Stimulated activated CD8-positive, alpha-beta memory T cell treated with anti-CD3 and anti-CD28 coated beads, Interleukin-15, amount 100 ng/mL, for 4 hours (primary cell): ENCODE measurements around the gene RPL9.
A peak's percentile ranks its signal among the peaks of the same experiment; 100 is the strongest.
"Not testable (repeated sequence)": the region's sequence is repeated elsewhere in the genome, so short reads cannot be mapped to it uniquely, and the experiment has no call there.

Experiments
- DNase-seq, 2 donors: peaks; one replicate each; pipeline ENCODE4 v3.0.0-alpha.2; 2020; ENCODE audit warnings: low read depth in 2 of 2

The RPL9 gene

DNA sequence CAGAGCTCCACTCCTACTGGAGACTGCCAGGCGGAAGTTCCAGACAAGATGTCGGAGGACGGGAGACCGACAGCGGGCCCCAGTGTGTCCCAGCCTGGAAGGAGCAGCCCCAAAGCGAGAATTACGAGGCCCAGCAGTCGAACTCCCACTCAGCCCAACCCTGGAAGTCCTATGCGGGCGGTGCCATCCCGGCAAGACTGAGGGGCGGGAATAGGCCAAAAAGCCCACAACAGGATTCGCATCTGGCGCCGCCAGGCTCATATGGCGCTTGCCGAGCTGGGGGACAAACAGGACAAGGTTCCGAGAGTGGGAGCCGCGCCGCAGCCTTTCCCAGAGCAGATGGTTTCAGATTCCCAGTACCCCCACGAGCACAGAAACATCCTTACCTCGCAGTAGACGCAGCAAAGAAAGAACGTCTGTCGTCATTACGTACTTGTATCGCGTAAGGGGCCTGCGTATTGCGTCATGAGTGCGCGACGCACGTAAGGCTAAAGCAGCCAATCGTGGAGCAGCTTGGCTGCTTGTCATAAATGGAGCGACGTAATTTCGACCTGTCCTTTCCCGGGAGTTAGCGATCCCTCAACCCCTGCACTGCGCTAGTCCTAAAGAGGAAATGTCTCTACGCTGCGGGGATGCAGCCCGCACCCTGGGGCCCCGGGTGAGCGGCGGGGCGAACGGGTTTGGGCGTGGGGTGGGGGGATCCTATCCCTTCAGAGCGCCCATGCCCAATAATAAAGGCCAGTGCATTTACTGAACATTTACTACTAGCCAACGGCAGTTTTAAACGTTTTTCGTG lies at the start of gene RPL9, which contains the start of gene LIAS:
TSS of gene RPL9 (minus strand) at position 418 of the 796 bp plus-strand sequence. CDS start 483 bp downstream, outside the sequence.
TSS of gene LIAS (plus strand) at position 552 of the 796 bp plus-strand sequence. CDS start at position 614, 62 bp downstream.
- DNase-seq, result peak; percentile 82 to 87

DNA sequence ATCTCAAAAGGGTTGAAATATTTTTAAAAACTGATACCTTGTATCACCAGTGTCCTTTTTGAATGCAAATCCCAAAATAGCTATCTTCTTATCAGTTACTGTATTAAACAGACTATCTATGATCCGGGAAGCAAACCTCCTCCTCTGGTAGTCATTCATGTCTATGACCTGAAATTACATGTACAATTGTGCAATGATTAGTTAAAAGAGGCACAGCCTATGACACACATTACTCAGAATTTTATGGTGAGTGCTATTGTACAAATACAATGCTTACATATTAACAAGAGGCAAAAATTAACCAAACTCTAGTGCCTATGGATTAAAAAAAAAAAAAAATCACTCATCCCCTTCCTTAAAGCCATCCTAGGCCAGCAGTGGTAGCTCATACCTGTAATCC lies 46.9 kb upstream of the RPL9 start:
- no peak for DNase-seq

DNA sequence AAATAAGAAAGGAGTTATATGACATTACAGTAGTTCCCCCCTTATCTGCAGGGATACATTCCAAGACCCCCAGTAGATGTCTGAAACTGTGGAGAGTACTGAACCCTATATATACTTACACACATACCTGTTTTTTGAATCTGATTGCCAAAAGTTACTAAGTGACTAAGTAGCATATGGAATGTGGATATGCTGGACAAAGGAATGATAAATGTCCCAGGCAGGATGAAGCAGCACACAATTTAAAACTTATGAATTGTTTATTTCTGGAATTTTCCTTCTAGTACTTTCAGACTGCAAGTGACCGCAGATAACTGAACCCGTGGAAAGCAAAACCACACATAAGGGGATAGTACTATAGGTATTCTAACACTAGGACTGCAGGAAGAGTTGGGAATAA lies 45.8 kb upstream of the RPL9 start:
- DNase-seq, result no peak

DNA sequence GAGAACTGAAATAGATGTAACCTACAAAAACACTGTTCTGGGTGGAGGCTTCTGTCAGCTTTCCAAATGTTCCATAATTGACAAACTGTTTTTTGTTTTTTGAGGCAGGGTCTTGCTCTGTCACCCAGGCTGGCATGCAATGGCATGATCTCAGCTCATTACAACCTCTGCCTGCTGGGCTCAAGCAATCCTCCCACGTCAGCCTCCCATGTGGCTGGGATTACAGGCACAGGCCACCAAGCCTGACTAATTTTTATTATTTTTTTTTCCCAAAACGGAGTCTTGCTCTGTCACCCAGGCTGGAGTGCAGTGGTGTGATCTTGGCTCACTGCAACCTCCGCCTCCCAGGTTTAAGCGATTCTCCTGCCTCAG lies 43.9 kb upstream of the RPL9 start:
- DNase-seq, result not testable (repeated sequence)

DNA sequence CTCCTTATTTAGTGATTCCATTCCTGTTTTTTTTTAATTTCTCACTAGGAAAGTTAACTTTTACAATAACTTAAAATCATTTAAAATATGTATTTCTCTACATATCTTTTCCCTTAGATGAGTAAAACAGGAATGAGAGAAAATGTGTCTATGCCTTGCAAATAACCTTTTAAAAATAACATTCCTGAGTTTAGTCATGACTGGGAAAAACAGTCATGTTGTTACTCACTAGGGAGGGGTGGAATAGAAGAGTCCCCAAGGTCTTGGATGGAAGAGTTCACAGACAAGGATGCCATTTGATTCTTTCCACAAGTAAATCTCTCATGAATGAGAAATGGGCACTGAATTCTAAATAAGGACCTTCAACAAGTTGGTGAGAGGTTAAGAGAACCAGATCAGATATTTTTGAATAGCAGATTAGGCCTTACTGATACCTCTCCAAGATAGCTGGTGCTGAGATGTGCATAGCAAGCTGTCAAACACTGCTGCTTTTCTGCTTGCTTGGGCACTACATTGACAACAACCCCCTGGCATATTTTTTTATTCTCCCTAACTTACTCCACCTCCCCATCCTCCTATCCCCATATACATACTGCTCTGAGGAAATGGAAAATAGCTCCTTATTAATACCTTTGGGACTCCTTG lies 43.4 kb upstream of the RPL9 start:
- no peak for DNase-seq

DNA sequence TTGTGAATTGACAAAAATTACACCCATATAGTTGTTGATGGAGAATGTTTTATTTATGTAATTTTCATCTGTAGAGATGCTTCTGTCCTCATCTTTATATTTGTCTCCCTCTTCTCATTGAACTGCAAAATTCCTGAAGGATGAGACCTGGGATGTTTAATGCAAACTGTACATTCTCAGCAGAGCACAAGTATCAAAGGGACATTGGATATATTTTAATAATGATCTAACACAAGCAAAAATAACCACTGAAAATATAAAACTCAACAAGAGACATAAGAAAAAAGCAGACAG lies 40.0 kb upstream of the RPL9 start:
- DNase-seq, result no peak

DNA sequence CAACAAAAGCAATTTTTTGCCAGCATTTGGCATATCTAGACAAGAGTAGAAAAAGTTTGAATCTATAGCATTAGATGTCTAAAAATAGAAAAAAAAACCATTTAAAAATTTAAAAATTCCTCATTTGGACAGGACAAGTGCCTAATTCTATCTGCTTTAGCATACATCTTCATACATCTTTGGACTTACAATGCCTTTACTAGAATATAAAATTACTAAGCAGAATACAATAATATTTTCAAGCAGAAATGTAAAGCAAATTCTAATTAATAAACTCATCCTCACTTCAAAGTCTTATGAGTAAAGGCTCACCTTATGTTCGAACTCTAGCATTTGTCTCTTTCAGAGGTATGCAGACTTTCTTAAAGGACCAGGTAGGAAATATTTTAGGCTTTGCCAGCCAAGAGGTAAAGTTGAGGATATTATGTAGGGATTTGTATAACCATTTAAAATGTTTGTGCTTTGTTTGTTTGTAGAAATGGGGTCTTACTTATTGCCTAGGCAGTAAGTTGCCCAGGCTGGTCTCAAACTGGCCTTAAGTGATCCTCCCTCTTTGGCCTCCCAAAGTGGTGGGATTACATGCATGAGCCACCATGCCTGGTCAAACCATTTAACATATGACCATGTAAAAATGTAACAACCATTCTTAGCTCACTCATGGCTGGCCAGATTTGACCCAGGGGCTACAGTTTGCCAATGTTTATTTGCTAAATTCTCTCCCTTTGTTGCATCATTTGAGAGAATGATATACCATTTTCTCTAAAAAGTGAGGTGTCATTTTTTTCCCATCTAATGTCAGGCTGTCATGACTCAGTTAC lies 39.4 kb upstream of the RPL9 start:
- DNase-seq, result no peak

DNA sequence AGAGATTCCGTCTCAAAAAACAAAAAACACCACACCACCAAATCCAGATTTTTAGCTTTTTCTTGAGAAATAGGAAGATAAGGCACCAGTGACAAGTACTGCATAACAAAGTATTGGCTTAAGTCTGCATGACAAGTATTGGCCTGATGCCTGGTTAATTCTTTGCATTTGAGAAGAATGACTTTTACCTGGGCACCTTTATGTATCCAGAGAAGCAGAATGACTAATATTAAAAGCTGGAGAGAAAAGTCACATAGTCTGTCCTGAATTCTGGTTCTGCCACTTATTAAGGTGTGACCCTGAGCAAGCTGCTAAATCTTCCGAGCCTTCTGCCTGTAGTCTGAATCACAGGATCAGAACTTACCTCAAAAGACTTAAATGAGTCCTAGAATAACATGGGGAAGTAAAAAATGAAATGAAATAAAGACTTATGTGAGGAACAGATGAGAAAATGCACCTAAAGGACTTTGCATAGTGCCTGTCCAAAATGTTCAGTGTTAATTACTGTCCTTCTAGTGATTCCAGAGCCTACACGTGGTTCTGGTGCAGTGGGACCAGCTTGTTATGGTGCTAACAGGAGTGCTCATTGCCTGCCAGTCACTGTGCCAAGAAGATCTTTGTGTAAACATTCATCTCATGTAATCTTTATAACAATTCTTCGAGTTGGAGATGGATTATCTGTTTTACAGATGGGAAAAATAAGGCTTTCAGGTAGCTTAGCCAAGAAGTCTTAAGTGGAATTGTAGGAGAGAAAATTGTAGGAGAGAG lies 36.9 kb upstream of the RPL9 start:
- no peak for DNase-seq

DNA sequence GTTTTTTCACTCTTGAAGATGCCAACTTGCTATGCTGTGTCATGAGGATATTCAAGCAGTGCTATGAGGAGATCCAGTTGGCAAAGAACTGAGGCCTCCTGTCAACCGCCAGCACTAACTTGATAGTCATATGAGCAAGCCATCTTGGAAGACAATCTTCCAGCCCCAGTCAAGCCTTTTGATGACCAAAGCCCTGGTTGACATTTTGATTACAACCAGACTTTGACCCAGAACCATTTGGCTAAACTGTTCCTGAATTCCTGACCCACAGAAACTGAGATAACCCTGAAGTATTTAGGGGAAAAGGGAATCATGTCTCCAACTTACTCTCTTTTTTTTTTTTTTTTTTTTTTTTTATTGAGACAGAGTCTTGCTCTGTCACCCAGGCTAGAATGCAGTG lies 35.6 kb upstream of the RPL9 start:
- no peak for DNase-seq

DNA sequence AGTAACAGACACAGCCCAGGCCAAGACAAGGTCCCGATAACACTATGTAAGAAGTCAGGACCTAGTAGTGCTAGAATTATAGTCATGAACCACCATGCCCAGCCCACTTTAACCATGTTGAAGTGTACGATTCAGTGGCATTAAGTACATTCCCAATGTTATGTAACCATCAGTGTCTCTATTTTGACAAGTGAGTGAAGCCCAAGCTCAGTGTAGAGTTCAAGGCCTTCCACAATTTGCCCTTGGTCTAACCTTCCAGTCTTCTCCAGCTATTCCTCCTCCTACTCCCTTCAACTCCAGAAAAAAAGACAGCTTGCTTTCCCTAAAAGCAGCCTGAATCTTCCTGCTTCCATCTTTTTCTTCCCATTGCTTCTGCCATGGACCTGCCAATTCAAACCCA lies 31.6 kb upstream of the RPL9 start:
- no peak for DNase-seq

DNA sequence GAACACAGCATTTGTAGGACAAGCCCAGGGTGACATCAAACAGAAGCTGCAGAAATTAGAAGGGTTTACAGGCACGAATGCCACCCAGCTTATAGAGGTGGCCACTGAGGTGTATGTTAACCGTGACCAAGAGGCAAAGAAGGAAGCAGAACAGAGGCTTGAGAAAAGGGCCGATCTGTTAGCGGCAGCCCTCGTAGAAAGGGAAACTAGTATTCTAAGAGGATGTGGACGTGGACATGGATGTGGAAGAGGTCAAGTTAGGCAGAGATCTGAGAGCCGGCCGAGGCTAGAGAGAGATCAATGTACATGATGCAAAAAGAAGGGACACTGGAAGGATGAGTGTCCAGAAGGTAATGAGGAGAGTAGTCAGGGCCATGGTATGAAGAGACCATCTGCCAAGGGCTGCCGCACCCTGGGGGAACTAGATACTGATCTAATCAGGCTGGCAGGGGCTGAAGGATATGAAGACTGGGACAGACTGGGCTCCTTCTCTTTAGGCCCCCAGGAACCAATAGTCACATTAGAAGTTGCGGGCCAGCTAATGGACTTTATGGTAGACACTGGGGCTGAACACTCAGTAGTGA lies 27.6 kb upstream of the RPL9 start:
- no peak for DNase-seq

DNA sequence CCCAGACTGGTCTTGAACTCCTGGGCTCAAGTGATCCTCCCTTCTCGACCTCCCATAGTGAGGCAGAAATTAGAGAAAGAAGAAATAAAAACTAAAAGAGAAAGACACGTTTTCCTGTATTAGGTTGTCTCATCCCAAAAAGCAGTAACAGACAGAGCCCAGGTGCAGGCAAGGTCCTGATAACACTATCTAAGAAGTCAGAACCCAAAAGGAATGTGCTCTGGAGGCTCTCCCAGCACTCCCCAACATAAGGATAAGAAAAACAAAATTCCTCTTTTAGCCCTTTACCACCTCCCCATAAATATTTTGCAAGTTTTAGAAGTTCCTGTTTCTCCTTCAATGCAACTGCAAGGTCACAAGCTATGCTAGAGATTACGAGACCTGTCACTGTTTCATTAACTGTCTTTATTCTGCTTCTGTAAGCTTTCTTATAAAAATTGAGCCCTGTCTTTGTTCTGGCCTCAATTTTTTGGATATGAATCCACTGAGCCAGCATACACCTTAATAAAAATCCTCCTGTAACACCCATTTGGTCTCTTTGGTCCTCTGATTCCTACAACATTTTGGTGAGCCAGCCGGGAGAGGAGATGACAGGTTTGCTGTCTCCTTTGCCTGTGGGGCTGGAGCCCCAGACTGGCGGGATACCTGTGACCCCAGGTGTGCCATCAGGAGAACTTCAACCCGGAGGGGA lies 26.0 kb upstream of the RPL9 start:
- DNase-seq, result no peak

DNA sequence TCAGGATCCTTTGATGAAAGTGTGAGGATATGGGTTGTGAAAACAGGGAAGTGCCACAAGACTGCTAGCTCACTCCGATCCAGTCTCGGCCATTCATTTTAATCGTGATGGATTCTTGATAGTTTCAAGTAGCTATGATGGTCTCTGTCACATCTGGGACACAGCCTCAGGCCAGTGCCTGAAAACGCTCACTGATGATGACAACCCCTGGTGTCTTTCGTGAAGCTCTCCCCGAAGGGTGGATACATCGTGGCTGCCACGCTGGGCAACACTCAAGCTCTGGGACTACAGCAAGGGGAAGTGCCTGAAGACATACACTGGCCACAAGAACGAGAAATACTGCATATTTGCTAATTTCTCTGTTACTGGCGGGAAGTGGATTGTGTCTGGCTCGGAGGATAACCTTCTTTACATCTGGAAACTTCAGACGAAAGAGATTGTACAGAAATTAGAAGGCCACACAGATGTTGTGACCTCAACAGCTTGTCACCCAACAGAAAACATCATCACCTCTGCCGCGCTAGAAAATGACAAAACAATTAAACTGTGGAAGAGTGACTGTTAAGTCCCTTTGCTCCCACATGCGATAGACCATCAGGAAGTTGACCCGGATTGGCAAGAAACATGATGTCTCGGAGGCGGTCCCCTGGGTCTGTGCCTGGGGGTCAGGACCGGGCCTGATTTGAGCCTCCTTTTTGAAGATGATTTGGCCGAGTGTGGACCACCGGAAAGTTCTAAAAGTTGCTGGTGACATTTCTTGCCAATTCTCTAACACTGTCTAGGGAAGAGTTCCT lies 22.4 kb upstream of the RPL9 start:
- DNase-seq, result no peak

DNA sequence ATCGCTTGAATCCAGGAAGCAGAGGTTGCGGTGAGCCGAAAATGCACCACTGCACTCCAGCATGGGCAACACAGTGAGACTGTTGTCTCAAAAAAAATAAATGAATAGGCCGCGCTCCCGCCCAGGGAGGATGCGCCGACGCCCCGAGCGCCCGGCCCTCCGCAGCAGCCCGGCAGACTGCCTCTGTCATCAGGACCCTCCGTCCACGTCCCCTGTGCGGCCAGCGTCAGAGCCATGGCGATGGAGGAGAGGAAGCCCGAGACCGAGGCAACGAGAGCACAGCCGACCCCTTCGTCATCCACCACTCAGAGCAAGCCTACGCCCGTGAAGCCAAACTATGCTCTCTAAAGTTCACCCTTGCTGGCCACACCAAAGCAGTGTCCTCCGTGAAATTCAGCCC lies 21.5 kb upstream of the RPL9 start:
- no peak for DNase-seq

DNA sequence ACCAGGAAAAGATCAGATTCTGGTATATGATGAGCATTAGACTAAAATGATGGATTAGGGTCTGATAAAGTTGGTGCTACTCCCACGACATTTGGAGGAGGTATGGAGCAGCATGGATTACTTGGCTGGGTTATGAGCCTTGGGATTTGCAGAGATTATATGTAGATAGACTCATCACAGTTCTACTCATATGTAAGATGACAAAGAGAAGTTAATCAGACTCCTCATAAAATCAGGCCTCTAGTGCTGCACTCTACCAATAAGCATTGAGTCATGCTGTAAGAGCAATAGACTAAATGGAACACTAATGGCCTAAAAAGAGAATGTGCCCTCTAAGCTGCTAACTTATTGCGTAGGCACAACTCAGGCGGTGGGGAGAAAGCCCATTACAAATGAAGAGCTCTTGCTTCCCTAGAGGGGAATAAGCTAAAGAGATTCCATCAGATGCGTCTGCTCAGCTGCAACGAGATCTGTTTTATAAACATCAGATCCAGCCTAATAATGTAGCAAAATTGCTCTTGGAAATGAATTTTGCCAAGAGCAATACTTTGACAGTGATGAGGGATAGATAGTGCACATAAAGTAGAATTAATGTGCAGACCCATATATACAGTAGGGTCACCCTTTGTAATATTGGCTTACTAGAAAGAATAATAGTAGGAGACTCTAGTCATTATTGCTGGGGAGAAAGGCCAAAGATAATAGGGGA lies 17.6 kb upstream of the RPL9 start:
- DNase-seq, result no peak

DNA sequence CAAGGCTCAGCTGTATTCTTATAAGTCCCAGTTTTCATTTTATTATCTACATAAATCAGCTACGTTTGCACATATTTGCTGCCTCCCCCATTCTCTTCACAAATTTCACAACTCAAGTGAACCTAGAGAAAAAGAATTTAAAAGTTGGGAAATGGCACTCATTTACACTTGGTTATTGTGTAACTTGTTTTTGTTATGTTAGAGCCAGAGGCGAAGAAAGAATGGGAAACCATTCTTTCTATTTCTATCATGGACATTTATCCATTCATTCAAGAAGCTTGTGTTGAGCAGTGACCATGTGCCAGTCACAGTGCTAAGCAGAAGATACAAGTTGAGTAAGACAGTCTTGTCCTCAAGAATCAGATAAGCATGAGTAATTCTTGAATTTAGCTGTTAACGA lies 13.7 kb upstream of the RPL9 start:
- DNase-seq, result no peak

DNA sequence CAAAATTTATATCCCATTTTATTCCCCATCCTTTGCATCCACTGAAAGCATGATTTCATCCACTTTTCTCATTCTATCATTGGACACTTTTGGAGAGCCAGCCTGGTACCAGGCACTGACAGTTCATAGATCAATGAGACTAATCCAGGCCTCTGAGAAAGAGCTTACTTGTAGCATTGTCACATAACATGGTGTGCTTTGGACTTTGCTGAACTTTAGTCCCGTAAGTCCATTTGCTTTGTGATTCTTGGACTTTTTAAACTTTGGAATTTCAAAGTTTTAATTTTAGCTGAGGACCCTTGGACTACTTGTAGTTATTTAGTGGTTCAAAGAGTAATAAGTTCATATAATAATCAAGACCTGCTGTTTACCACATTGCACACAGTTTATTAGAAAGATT lies 11.7 kb upstream of the RPL9 start:
- no peak for DNase-seq

DNA sequence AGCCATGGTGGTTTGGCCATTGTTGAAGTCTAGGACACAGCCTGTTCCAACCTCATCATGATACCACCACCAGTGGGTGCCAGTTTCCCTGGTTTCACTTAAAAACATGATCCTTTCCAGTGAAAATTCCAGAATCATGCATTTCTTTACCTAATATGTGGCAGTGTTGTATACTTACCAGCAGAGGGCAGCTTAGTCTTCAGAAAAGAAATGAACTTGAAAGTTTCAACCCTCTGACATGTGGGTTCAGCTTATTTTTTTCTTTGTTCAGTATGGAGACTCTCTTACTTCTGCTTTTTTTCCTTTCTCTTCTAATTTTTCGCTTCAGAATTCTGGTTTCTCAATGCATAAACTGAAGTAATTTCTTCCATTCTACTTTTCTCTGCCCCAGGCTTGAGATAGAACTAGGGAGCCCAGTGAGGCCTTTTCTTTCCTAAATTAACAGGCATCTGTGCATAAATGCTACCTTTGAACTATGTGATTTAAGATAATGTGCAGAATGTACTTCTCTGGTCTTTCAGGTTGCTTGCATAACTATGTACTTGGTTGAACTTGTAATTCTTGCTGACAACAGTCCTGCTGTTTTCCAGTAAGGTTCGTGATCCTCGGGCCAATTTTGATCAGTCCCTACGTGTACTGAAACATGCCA lies 10.8 kb upstream of the RPL9 start:
- no peak for DNase-seq

DNA sequence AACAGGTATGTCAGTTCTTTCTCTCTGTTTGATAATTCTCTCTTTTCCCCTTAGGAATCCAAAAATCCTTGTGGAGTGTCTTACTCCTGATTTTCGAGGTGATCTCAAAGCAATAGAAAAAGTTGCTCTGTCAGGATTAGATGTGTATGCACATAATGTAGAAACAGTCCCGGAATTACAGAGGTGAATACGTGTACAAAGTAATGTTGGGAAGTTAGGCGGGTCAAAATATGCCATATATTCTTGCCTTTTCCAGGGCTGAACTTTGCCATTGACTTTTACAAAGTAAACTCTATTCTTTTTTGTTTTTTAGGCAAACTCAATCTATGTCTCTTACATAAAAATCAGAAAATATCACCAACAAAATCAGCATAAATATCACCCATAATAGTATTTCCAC lies 8.7 kb upstream of the RPL9 start:
- DNase-seq, result no peak
